HepG2 (cell line): Measurements from ENCODE around the gene BCL2L11. TPM values are rescaled to one million over a fixed set of nuclear protein-coding genes. Genes with fewer than 3 reads are reported as not detected.
A peak's percentile ranks its signal among the peaks of the same experiment; 100 is the strongest.

Experiments used
- AFF4 ChIP-seq: sonication (generic); formaldehyde crosslinking; IDR thresholded peaks from 2 replicates; pipeline ENCODE4 v1.4.0; 2020; ENCODE audit warnings: missing genetic modification reagents
- ARNT2 ChIP-seq: sonication (generic); formaldehyde crosslinking; IDR thresholded peaks from 2 replicates; pipeline ENCODE4 v1.8.0; 2022; ENCODE audit warnings: mild to moderate bottlenecking, low read depth, missing genetic modification reagents, moderate library complexity
- BATF2 ChIP-seq: sonication (generic); formaldehyde crosslinking; IDR thresholded peaks from 2 replicates; pipeline ENCODE4 v1.8.0; 2022; ENCODE audit warnings: mild to moderate bottlenecking, missing genetic modification reagents, moderate library complexity
- CEBPZ ChIP-seq: IDR thresholded peaks from 2 replicates; pipeline ENCODE4 v1.6.1; 2012; ENCODE audit warnings: low read length, improper control_type of control experiment
- EED ChIP-seq: sonication (generic); formaldehyde crosslinking; IDR thresholded peaks from 2 replicates; pipeline ENCODE4 v1.5.0; 2020; ENCODE audit warnings: mild to moderate bottlenecking, missing genetic modification reagents
- HDAC6 ChIP-seq: fragments of 200-600 bp; sonication (generic); IDR thresholded peaks from 2 replicates; pipeline ENCODE4 v1.7.0; 2017; ENCODE audit warnings: mild to moderate bottlenecking, antibody characterized with exemption, low read length, low read depth
- KDM2A ChIP-seq: sonication (generic); formaldehyde crosslinking; IDR thresholded peaks from 2 replicates; pipeline ENCODE4 v1.4.0; 2020; ENCODE audit warnings: low read depth, missing genetic modification reagents, borderline replicate concordance
- KDM3A ChIP-seq: IDR thresholded peaks from 2 replicates; pipeline ENCODE4 v1.6.1; 2018; ENCODE audit warnings: low read depth, missing compliant biosample characterization
- MIXL1 ChIP-seq: IDR thresholded peaks from 2 replicates; pipeline ENCODE4 v1.6.1; 2016
- RARG ChIP-seq: sonication (generic); formaldehyde crosslinking; IDR thresholded peaks from 2 replicates; pipeline ENCODE4 v1.4.0; 2020; ENCODE audit warnings: low read depth, mild to moderate bottlenecking, missing genetic modification reagents
- SMAD3 ChIP-seq: sonication (generic); formaldehyde crosslinking; IDR thresholded peaks from 2 replicates; pipeline ENCODE4 v1.4.0; 2020; ENCODE audit warnings: missing genetic modification reagents
- ZBTB42 ChIP-seq: sonication (generic); formaldehyde crosslinking; IDR thresholded peaks from 2 replicates; pipeline ENCODE4 v1.5.0; 2020; ENCODE audit warnings: mild to moderate bottlenecking, missing genetic modification reagents
- ZC3H4 ChIP-seq: sonication (generic); formaldehyde crosslinking; IDR thresholded peaks from 2 replicates; pipeline ENCODE4 v1.4.0; 2020; ENCODE audit warnings: missing genetic modification reagents, borderline replicate concordance
- ZNF230 ChIP-seq: sonication (generic); formaldehyde crosslinking; IDR thresholded peaks from 2 replicates; pipeline ENCODE4 v1.4.0; 2020; ENCODE audit warnings: mild to moderate bottlenecking, missing genetic modification reagents
- ZNF432 ChIP-seq: sonication (generic); formaldehyde crosslinking; IDR thresholded peaks from 2 replicates; pipeline ENCODE4 v1.5.0; 2020; ENCODE audit warnings: missing genetic modification reagents, mild to moderate bottlenecking, borderline replicate concordance
- polyA plus RNA-seq, 8 experiments: library from polyadenylated mRNA; depleted of rRNA in 3 of 8; stranded (reverse) in 7 of 8; unstranded in 1 of 8; fragments of >200 nt; fragmentation: Illumina TruSeq in 4 of 8; extraction: Trizol in 4 of 8; gene quantifications; 2 replicates each; pipeline versions ENCODE4 v1.2.1 to v1.2.3, GENCODE V29; 2011 to 2016; ENCODE audit warnings: low read depth in 4 of 8, missing spikeins in 1 of 8, mixed read lengths in 1 of 8; ENCODE audit not compliant: insufficient read depth in 1 of 8
- total RNA-seq, 5 experiments: library from RNA; depleted of rRNA; stranded (reverse); fragments of >200 nt; fragmentation: Illumina TruSeq; extraction: Trizol; gene quantifications; 2 replicates each; pipeline ENCODE4 v1.2.3, GENCODE V29; 2016; ENCODE audit warnings: low read depth in 1 of 5
- TF ChIP-seq, protein P1 (sequence below): sonication (generic); formaldehyde crosslinking; IDR thresholded peaks from 2 replicates; pipeline ENCODE4 v1.4.0; 2020; ENCODE audit warnings: mild to moderate bottlenecking, low read depth, missing genetic modification reagents
- TF ChIP-seq, protein P2 (sequence below): sonication (generic); formaldehyde crosslinking; conservative IDR thresholded peaks from 2 replicates; pipeline ENCODE4 v1.4.0; 2020; ENCODE audit warnings: missing genetic modification reagents

The BCL2L11 gene
- total and polyA plus RNA-seq, 2 of the 13 experiments (the other 11 are each of a cell fraction or from before 2014, with no cell fraction given), result 6.1 to 9.7 TPM

GRCh38 chr2:111178730-111179405 lies 58.2 kb downstream of the BCL2L11 start (continued):
- no peak for TF ChIP-seq CEBPZ
- no peak for TF ChIP-seq ARNT2
- TF ChIP-seq ZNF432 (CRISPR knock-in tag), result no peak
- TF ChIP-seq, protein P1, sequence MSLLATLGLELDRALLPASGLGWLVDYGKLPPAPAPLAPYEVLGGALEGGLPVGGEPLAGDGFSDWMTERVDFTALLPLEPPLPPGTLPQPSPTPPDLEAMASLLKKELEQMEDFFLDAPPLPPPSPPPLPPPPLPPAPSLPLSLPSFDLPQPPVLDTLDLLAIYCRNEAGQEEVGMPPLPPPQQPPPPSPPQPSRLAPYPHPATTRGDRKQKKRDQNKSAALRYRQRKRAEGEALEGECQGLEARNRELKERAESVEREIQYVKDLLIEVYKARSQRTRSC, result no peak
- TF ChIP-seq HDAC6, result no peak
- TF ChIP-seq KDM3A (CRISPR knock-in tag), result 0 out of 2 replicates have a peak, but pooled peaks have one; percentile 18
- no peak for TF ChIP-seq SMAD3 (CRISPR knock-in tag)
- peak; percentile 41; the same call in 1 of the 2 replicates for TF ChIP-seq KDM2A (CRISPR knock-in tag)
- TF ChIP-seq EED (CRISPR knock-in tag), result no peak
- no peak for TF ChIP-seq AFF4 (CRISPR knock-in tag)
- TF ChIP-seq ZNF230 (CRISPR knock-in tag), result no peak
- no peak for TF ChIP-seq ZBTB42
- TF ChIP-seq, protein P2, sequence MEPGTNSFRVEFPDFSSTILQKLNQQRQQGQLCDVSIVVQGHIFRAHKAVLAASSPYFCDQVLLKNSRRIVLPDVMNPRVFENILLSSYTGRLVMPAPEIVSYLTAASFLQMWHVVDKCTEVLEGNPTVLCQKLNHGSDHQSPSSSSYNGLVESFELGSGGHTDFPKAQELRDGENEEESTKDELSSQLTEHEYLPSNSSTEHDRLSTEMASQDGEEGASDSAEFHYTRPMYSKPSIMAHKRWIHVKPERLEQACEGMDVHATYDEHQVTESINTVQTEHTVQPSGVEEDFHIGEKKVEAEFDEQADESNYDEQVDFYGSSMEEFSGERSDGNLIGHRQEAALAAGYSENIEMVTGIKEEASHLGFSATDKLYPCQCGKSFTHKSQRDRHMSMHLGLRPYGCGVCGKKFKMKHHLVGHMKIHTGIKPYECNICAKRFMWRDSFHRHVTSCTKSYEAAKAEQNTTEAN, result no peak
- TF ChIP-seq MIXL1 (CRISPR knock-in tag), result no peak
- no peak for TF ChIP-seq BATF2 (CRISPR knock-in tag)
- TF ChIP-seq ZC3H4 (CRISPR knock-in tag), result no peak; the same call in 1 of the 2 replicates
- TF ChIP-seq RARG, result no peak
